ENCODE data around the gene DUSP22.

DNA sequence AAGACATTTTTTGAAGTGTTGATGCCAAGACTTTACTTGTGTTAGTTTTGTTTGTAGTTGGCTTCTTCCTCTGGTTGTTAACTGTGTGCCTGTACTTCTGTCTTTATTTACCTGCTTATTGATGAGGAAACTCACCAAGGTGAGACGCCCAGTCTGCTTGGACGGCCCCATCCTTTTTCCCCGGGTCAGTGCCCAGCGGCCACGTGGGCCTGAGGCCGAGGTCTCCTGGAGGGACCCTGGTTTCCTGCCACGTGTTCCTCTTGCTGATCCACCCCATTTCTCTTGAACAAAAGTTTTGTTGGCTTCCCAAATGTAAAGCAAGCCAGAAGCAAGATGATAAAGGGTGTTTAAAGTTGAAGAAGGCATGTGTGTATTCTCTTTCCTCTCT lies 24.8 kb downstream of the DUSP22 start:
- TF ChIP-seq POLR2A (IDR thresholded peaks at IDR 0.05) (no peak), CTCF (IDR thresholded peaks at IDR 0.05) (no peak)

Measured in Peyer's patch (tissue), 4 donors.